WTC11 (cell line): Measurements from ENCODE around the gene KRT40. TPM values are rescaled to one million over a fixed set of nuclear protein-coding genes. Genes with fewer than 3 reads are reported as not detected.

Experiments
- ATAC-seq: fragments of 200-7000 bp; cut with Tn5 transposase; 2 replicates; pipeline ENCODE4 v1.10.0; 2021; ENCODE audit warnings: mild to moderate bottlenecking, moderate library complexity
- CTCF ChIA-PET: fragments of 300-600 bp; sonication (Branson Sonifier 250); formaldehyde crosslinking; loops from one replicate; lab custom pipeline; 2021; ENCODE audit warnings: antibody characterized with exemption; lab: Charles Lee
- POLR2A ChIA-PET: fragments of 350-600 bp; sonication (Branson Sonifier 250); formaldehyde crosslinking; loops from one replicate; lab custom pipeline; 2021; ENCODE audit warnings: antibody characterized with exemption; lab: Charles Lee
- DNase-seq: peaks from one replicate; pipeline ENCODE4 v3.0.0; 2021; ENCODE audit warnings: low spot score
- H3K27ac Mint-ChIP-seq: 2 replicates; pipeline ENCODE4 v1.8.0; 2021; ENCODE audit warnings: mixed read lengths
- H3K27me3 Mint-ChIP-seq: 2 replicates; pipeline ENCODE4 v1.8.0; 2021; ENCODE audit warnings: low read depth, mild to moderate bottlenecking, moderate library complexity, mixed read lengths
- H3K36me3 Mint-ChIP-seq: 2 replicates; pipeline ENCODE4 v1.8.0; 2021; ENCODE audit warnings: mixed read lengths
- H3K4me1 Mint-ChIP-seq: 2 replicates; pipeline ENCODE4 v1.8.0; 2022; ENCODE audit warnings: mixed read lengths
- H3K4me3 Mint-ChIP-seq: 2 replicates; pipeline ENCODE4 v1.8.0; 2021; ENCODE audit warnings: mild to moderate bottlenecking, moderate library complexity, mixed read lengths
- H3K9me3 Mint-ChIP-seq: 2 replicates; pipeline ENCODE4 v1.8.0; 2021; ENCODE audit warnings: mixed read lengths
- AFF4 ChIP-seq: sonication (generic); formaldehyde crosslinking; IDR thresholded peaks from 2 replicates; pipeline ENCODE4 v1.8.1; 2023; ENCODE audit warnings: mild to moderate bottlenecking, missing genetic modification reagents, borderline replicate concordance
- CDX4 ChIP-seq: fragments of 250-450 bp; sonication (Bioruptor Pico); IDR thresholded peaks from 2 replicates; pipeline ENCODE4 v1.9.0; 2021; ENCODE audit warnings: moderate library complexity, mild to moderate bottlenecking, inconsistent platforms, borderline replicate concordance
- MYBL2 ChIP-seq: sonication (generic); formaldehyde crosslinking; IDR thresholded peaks from 2 replicates; pipeline ENCODE4 v1.8.1; 2023; ENCODE audit warnings: mild to moderate bottlenecking, moderate library complexity, missing genetic modification reagents
- NFATC4 ChIP-seq: fragments of 250-450 bp; sonication (Bioruptor Pico); IDR thresholded peaks from 2 replicates; pipeline ENCODE4 v1.9.0; 2021; ENCODE audit warnings: mild to moderate bottlenecking
- NFYB ChIP-seq: sonication (generic); formaldehyde crosslinking; conservative IDR thresholded peaks from 2 replicates; pipeline ENCODE4 v1.8.0; 2022; ENCODE audit warnings: low read depth, missing genetic modification reagents
- NR3C1 ChIP-seq: sonication (generic); formaldehyde crosslinking; conservative IDR thresholded peaks from 2 replicates; pipeline ENCODE4 v1.8.1; 2023; ENCODE audit warnings: low read depth, mild to moderate bottlenecking, missing genetic modification reagents
- PRRX2 ChIP-seq: fragments of 250-450 bp; sonication (Bioruptor Pico); IDR thresholded peaks from 2 replicates; pipeline ENCODE4 v1.8.0; 2021; ENCODE audit warnings: mild to moderate bottlenecking
- total RNA-seq: library from RNA; stranded (reverse); gene quantifications from 3 replicates; pipeline ENCODE4 v1.2.3, GENCODE V29; 2021
- TF ChIP-seq, protein P1 (sequence below): sonication (generic); formaldehyde crosslinking; IDR thresholded peaks from 2 replicates; pipeline ENCODE4 v1.8.0; 2023; ENCODE audit warnings: missing genetic modification reagents
- TF ChIP-seq, protein P2 (sequence below): sonication (generic); formaldehyde crosslinking; IDR thresholded peaks from 2 replicates; pipeline ENCODE4 v1.8.0; 2022; ENCODE audit warnings: missing genetic modification reagents
- TF ChIP-seq, protein P3 (sequence below): sonication (generic); formaldehyde crosslinking; IDR thresholded peaks from 2 replicates; pipeline ENCODE4 v1.8.0; 2022; ENCODE audit warnings: mild to moderate bottlenecking, missing genetic modification reagents

KRT40 gene
- total RNA-seq, 1 experiment from 2014 or later = not detected

- H3K27ac Mint-ChIP-seq = no peak overlapping the region
- H3K9me3 Mint-ChIP-seq = peaks cover 3% of the 10 kb centered on the region; the same call in 1 of the 2 replicates
- ChIA-PET CTCF (no interaction called here), POLR2A (no interaction called here)
- DNase-seq (no peak), ATAC-seq (no peak)
- TF ChIP-seq NR3C1 (CRISPR knock-in tag) = no peak
- no peak for TF ChIP-seq CDX4
- TF ChIP-seq, protein P1, sequence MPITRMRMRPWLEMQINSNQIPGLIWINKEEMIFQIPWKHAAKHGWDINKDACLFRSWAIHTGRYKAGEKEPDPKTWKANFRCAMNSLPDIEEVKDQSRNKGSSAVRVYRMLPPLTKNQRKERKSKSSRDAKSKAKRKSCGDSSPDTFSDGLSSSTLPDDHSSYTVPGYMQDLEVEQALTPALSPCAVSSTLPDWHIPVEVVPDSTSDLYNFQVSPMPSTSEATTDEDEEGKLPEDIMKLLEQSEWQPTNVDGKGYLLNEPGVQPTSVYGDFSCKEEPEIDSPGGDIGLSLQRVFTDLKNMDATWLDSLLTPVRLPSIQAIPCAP (CRISPR knock-in tag) = no peak
- TF ChIP-seq, protein P2, sequence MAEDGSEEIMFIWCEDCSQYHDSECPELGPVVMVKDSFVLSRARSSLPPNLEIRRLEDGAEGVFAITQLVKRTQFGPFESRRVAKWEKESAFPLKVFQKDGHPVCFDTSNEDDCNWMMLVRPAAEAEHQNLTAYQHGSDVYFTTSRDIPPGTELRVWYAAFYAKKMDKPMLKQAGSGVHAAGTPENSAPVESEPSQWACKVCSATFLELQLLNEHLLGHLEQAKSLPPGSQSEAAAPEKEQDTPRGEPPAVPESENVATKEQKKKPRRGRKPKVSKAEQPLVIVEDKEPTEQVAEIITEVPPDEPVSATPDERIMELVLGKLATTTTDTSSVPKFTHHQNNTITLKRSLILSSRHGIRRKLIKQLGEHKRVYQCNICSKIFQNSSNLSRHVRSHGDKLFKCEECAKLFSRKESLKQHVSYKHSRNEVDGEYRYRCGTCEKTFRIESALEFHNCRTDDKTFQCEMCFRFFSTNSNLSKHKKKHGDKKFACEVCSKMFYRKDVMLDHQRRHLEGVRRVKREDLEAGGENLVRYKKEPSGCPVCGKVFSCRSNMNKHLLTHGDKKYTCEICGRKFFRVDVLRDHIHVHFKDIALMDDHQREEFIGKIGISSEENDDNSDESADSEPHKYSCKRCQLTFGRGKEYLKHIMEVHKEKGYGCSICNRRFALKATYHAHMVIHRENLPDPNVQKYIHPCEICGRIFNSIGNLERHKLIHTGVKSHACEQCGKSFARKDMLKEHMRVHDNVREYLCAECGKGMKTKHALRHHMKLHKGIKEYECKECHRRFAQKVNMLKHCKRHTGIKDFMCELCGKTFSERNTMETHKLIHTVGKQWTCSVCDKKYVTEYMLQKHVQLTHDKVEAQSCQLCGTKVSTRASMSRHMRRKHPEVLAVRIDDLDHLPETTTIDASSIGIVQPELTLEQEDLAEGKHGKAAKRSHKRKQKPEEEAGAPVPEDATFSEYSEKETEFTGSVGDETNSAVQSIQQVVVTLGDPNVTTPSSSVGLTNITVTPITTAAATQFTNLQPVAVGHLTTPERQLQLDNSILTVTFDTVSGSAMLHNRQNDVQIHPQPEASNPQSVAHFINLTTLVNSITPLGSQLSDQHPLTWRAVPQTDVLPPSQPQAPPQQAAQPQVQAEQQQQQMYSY (CRISPR knock-in tag) = no peak
- TF ChIP-seq MYBL2 = no peak
- no peak for TF ChIP-seq NFYB (CRISPR knock-in tag)
- no peaks in the 10 kb centered on the region for H3K36me3 Mint-ChIP-seq
- no peaks in the 10 kb centered on the region; the same call in 1 of the 2 replicates for H3K27me3 Mint-ChIP-seq
- H3K4me1 Mint-ChIP-seq = peaks cover 12% of the 10 kb centered on the region
- no peak overlapping the region for H3K4me3 Mint-ChIP-seq
These were observed 43.9 kb downstream of the KRT40 start for GRCh38 chr17:40940266-40940665.

- Mint-ChIP-seq H3K27me3 (no peaks in the 10 kb centered on the region; the same call in 1 of the 2 replicates), H3K9me3 (peaks cover 3% of the 10 kb centered on the region; the same call in 1 of the 2 replicates), H3K4me3 (no peak overlapping the region), H3K36me3 (no peaks in the 10 kb centered on the region), H3K27ac (no peak overlapping the region), H3K4me1 (peaks cover 12% of the 10 kb centered on the region)
- POLR2A ChIA-PET = no interaction called here
- TF ChIP-seq AFF4 (CRISPR knock-in tag) (no peak), NFYB (CRISPR knock-in tag) (no peak), NFATC4 (CRISPR knock-in tag) (no peak), PRRX2 (CRISPR knock-in tag) (no peak)
- TF ChIP-seq, protein P3, sequence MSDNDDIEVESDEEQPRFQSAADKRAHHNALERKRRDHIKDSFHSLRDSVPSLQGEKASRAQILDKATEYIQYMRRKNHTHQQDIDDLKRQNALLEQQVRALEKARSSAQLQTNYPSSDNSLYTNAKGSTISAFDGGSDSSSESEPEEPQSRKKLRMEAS (CRISPR knock-in tag) = no peak
- TF ChIP-seq, protein P2 (CRISPR knock-in tag) = no peak
- TF ChIP-seq, protein P1 (CRISPR knock-in tag) = no peak
- ATAC-seq (no peak), DNase-seq (no peak)
- CTCF ChIA-PET = no interaction called here
These were observed 45.1 kb downstream of the KRT40 start for GRCh38 chr17:40938981-40939380.
